ENCODE results near the gene SMCO3. TPM values are rescaled to one million over a fixed set of nuclear protein-coding genes. Genes with fewer than 3 reads are reported as not detected.
A peak's percentile ranks its signal among the peaks of the same experiment; 100 is the strongest.
"Not testable (repeated sequence)": the region's sequence is repeated elsewhere in the genome, so short reads cannot be mapped to it uniquely, and the experiment has no call there.

Gene SMCO3
- total and polyA plus RNA-seq, 4 experiments from 2014 or later, result 0.08 to 0.31 TPM; not detected in 2

- CTCF ChIA-PET (ENCODE audit: partially characterized antibody), result interaction anchor here (1.0 to 2.6 kb wide), 4 partner anchors 10 to 335 kb away, joined by 3 to 9 read pairs (median 4); no protein-coding TSS in a partner anchor
- H3K36me3 ChIP-seq (ENCODE audit: insufficient read depth, low read length); POLR2A ChIA-PET (ENCODE audit: partially characterized antibody); H3K27ac ChIP-seq (ENCODE audit: low read depth, low read length); H3K9me3 ChIP-seq (ENCODE audit: control insufficient read depth in 1 of 2, low read length in 2 of 2); H3K4me1 ChIP-seq (ENCODE audit: insufficient read depth, low read length); H3K4me3 ChIP-seq (ENCODE audit: low read length in 2 of 2); H3K27me3 ChIP-seq (ENCODE audit: insufficient read depth, low read length); intact Hi-C loops (cut with micrococcal nuclease); H3K4me3 Mint-ChIP-seq; DNase-seq; H3K27me3 Mint-ChIP-seq: not testable (repeated sequence)
- Mint-ChIP-seq H3K36me3 (peaks cover 37 to 59% of the 10 kb centered on the region in 2 donors), H3K27ac (peak overlapping the region in 1 of 7 donors; percentile 23), H3K9me3 (peaks cover 0 to 45% (median 21%) of the 10 kb centered on the region in 8 donors), H3K4me1 (peaks cover 13 to 37% (median 28%) of the 10 kb centered on the region in 4 donors)
Measured at GRCh38 chr12:14759711-14760280, 54.2 kb downstream of the SMCO3 start.

- H3K27me3 Mint-ChIP-seq, result no peaks in the 10 kb centered on the region
Measured at GRCh38 chr12:14756334-14757143, 57.4 kb downstream of the SMCO3 start.

More at GRCh38 chr12:14756334-14757143, 57.4 kb downstream of the SMCO3 start:
- peaks cover 9% of the 10 kb centered on the region for H3K4me1 ChIP-seq (ENCODE audit: insufficient read depth, low read length)
- DNase-seq, result no peak
- POLR2A ChIA-PET (ENCODE audit: partially characterized antibody), result interaction anchor here (1.8 kb wide), 1 partner anchor 13 kb away, joined by 8 read pairs; no protein-coding TSS in a partner anchor
- no peaks in the 10 kb centered on the region for H3K36me3 ChIP-seq (ENCODE audit: insufficient read depth, low read length)
- peak overlapping the region in 2 of 7 donors; percentile 15 to 25 for H3K27ac Mint-ChIP-seq
- peaks cover 14 to 38% (median 32%) of the 10 kb centered on the region in 4 donors for H3K4me1 Mint-ChIP-seq
- no peaks in the 10 kb centered on the region for H3K9me3 ChIP-seq (ENCODE audit: control insufficient read depth in 1 of 2, low read length in 2 of 2)
- no peak overlapping the region for H3K4me3 ChIP-seq (ENCODE audit: low read length in 2 of 2)
- peak overlapping the region in 1 of 8 donors; percentile 16 for H3K4me3 Mint-ChIP-seq
- intact Hi-C loops (cut with micrococcal nuclease), result no loop called here
- H3K36me3 Mint-ChIP-seq, result peaks cover 21 to 45% of the 10 kb centered on the region in 2 donors
- CTCF ChIA-PET (ENCODE audit: partially characterized antibody), result interaction anchor here (0.7 to 1.5 kb wide), 2 partner anchors 13 to 15 kb away, joined by 3 to 5 read pairs; a partner anchor contains a TSS
- H3K9me3 Mint-ChIP-seq, result peaks cover 0 to 26% (median 14%) of the 10 kb centered on the region in 8 donors
- H3K27me3 ChIP-seq (ENCODE audit: insufficient read depth, low read length), result no peaks in the 10 kb centered on the region
- no peak overlapping the region for H3K27ac ChIP-seq (ENCODE audit: low read depth, low read length)

Other genes starting within 250 kb of the SMCO3 start
- under 1 TPM; 0.47 to 0.67 TPM for gene PLBD1, start 246.3 kb downstream of the SMCO3 start, total RNA-seq
- gene PLBD1, start 246.3 kb downstream of the SMCO3 start, polyA plus RNA-seq, result 1 to 10 TPM in 1 of 2 donors, under 1 TPM in 1; 0.22 to 1.6 TPM
- gene GUCY2C, start 117.6 kb downstream of the SMCO3 start, total RNA-seq, result not detected
- gene GUCY2C, start 117.6 kb downstream of the SMCO3 start, polyA plus RNA-seq, result not detected
- 10 to 100 TPM; 83.7 to 83.8 TPM for gene WBP11, start 10.7 kb downstream of the SMCO3 start, total RNA-seq
- 10 to 100 TPM; 45.8 to 78.0 TPM for gene WBP11, start 10.7 kb downstream of the SMCO3 start, polyA plus RNA-seq
- gene C12orf60, start 10.5 kb downstream of the SMCO3 start, total RNA-seq, result 1 to 10 TPM; 1.3 to 1.4 TPM
- gene C12orf60, start 10.5 kb downstream of the SMCO3 start, polyA plus RNA-seq, result 1 to 10 TPM in 1 of 2 donors, under 1 TPM in 1; 0.45 to 2.0 TPM
- not detected for gene ART4, start 29.3 kb upstream of the SMCO3 start, total RNA-seq
- gene ART4, start 29.3 kb upstream of the SMCO3 start, polyA plus RNA-seq, result not detected
- under 1 TPM in 1 of 2 experiments, not detected in 1; 0.49 TPM for gene MGP, start 71.7 kb upstream of the SMCO3 start, total RNA-seq
- gene MGP, start 71.7 kb upstream of the SMCO3 start, polyA plus RNA-seq, result not detected
- gene ERP27, start 124.4 kb upstream of the SMCO3 start, total RNA-seq, result 10 to 100 TPM in 1 of 2 experiments, 1 to 10 TPM in 1; 9.3 to 11.5 TPM
- 1 to 10 TPM; 3.4 to 4.5 TPM for gene ERP27, start 124.4 kb upstream of the SMCO3 start, polyA plus RNA-seq
- 100 to 1,000 TPM; 717 to 768 TPM for gene ARHGDIB, start 147.4 kb upstream of the SMCO3 start, total RNA-seq
- gene ARHGDIB, start 147.4 kb upstream of the SMCO3 start, polyA plus RNA-seq, result 1,000 to 10,000 TPM; 2,962 to 4,406 TPM
- not detected for gene PDE6H, start 158.9 kb upstream of the SMCO3 start, total RNA-seq
- gene PDE6H, start 158.9 kb upstream of the SMCO3 start, polyA plus RNA-seq, result not detected